CD1c-positive myeloid dendritic cell (primary cell): Measurements from ENCODE around the gene OPCML.

ENCODE experiments used
- DNase-seq: peaks from one replicate; pipeline ENCODE4 v3.0.0-alpha.2; 2016; ENCODE audit errors: extremely low spot score

The OPCML gene

GRCh38 chr11:132561937-132562336 lies 970.4 kb downstream of the OPCML start:
- DNase-seq = no peak

GRCh38 chr11:132559331-132560036 lies 972.8 kb downstream of the OPCML start:
- DNase-seq = no peak

DNA sequence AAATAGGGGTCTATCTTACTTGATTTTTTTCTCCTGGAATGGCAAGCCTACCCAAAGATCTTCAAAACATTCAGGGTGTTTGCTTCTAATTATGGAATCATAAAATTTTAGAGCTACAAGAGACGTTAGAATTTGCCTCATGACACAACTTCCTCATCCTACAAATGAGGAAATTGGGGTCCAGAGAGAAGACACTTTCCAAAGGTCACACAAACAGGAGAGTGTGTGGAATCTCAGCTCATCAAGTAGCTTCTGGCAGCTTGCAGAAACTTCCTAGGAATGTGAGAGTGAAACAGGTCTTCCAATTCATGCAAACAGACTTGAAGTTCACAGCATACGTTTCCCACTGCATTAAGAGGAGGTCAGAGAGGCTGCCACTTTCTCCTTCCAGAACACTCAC lies 976.0 kb downstream of the OPCML start:
- peak; percentile 8 for DNase-seq

DNA sequence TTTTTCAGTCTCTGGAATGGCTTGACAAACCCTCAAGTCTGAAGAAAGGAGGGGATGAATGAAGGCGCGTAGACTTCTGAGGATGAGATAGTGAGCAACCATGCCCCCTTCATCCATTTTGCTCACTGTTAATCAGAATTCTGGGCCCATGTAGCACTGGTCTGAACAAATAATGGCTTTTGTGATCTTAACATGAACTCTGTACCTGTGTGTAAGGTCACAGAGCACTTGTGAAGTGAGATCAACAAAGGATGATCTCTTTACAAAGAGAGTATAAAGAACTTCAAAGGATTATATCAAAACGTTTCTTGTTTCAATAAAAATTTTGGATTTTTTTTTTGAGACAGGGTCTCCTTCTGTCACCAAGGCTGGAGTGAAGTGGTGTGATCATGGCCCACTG lies 976.7 kb downstream of the OPCML start:
- no peak for DNase-seq

DNA sequence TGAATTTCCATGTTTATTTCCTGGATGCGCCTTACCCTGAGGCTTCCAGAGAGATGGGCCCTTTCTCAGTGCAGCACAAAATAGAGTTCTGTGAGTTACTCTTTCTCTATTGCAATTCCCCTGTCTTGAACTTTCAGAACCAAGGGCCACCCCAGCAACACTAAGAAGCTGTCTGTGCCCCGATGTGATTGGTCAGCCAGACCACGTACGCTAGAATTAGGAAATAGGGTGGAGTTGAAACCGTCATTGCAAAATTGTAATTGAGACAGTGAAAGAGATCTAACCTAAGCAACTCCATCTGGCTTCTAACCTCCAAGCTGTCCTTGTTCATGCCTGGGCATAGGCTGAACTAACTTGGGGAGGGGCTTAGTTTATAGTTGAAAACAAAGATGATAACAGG lies 981.3 kb downstream of the OPCML start:
- no peak for DNase-seq

DNA sequence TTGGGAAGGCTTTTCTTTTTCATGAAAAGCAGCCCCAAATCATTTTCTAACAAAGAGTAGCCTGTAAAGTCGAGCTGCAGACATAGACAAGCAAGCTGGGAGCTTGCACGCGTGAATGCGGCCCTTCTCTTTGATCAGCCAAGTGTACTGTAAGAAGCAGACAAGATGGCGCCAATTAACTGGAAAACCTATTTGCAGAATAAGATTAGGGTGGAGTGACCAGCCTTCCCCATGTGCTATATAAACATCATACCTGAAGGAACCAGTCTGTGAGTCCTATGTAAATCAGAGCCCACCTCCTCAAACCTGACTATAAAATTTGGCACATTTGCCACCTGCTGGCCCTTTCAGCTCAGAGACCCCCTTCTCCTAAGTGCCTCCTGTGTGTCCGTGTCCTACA lies 982.7 kb downstream of the OPCML start:
- DNase-seq = no peak

DNA sequence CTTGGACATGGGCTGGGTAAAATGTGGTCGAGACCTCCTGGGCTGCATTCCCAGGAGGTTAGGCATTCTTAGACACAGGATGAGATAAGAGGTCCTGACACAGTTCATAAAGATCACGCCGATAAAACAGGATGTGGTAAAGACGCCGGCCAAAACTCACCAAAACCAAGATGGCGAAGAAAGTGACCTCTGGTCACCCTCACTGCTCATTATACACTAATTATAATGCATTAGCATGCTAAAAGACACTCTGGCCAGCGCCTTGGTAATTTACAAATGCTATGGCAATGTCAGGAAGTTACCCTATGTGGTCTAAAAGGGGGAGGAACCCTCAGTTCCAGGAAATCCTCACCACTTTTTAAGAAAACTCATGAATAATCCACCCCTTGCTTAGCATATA lies 983.3 kb downstream of the OPCML start:
- no peak for DNase-seq

DNA sequence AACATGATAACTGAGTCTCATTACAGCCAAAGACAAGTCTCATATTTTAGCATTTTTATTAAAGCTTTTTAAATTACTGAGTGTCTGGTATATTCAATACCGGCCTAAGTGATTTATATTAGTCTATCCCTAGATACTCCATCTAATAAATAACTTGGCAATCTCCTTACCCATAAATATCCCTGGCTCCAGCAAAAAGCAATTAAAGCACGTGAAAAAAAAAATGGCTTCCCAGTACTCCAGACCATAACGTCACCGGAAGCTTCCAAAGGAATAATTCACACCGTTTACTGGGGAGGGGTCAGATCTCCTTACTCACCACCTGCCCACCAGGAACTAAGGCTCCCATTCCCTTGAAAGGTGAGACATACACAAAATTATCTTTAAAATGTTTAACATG lies 988.3 kb downstream of the OPCML start:
- DNase-seq = no peak

DNA sequence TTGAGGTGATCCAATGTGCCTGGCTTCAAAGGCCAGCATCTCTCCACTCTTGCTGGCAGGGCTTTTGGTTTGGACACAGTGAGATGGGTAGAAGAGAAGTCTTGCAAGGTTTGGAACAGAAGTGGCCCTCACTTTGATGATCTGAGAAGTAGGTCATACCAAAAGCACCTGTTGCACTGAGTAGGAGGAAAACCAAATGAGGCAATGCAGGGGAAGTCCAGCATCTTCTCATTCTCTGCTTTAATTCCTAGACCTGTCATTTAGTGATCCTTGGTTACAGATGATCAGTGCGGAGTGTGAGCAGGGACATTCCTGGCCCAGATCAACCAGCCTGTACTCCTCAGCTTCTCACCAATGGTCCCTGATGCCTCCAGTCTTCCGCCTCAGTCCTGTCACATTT lies 990.5 kb downstream of the OPCML start:
- no peak for DNase-seq

GRCh38 chr11:132540581-132540980 lies 991.7 kb downstream of the OPCML start:
- DNase-seq = no peak

DNA sequence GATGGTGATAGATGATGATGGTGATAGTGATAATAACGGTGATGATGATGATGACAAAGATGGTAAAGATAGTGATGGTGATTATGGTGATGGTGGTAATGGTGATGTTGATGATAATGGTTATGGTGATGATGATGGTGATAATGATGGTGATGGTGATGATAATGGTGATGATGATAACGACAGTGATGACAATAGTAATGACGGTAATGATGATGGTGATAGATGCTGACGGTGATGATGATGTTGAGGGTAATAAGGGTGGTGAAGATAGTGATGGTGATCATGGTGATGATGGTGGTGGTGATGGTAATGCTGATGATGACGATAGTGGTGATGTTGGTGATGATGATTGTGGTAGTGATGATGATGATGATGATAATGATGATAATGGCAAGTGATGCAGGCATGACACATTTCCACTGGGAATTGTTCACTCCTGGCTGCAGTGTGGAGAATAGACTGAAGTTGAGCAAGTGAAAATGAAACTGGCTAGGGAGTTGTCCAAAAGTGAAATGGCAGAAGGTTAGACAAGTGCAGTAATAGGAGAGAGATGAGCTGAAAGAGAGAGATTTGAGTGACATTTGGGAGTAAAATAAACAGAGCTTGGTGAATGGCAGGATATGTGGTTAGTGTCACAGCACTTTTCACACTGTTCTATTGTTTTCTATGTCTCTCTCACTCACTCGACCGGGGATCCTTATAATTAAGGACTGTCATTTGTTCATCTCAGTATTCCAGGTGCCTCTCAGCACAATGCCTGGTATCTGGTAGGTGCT lies 992.5 kb downstream of the OPCML start:
- DNase-seq = no peak

DNA sequence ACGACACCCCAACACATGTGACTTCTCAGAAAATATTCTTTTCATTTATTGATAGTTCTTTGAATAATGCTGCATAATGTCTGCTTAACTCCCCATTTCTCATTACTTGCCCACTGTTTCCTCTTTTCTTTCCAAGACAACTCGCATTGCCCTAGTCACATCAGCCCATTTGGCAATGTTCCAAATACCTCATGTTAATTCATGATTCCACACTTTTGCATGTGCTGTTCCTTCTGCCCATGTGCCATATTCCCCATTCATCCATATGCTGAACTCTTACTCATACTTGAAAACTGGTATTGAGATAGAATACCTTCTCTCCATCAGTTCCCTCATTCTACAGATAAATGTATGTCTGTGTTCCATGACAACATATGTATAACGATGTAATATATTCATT lies 993.7 kb downstream of the OPCML start:
- DNase-seq = no peak

DNA sequence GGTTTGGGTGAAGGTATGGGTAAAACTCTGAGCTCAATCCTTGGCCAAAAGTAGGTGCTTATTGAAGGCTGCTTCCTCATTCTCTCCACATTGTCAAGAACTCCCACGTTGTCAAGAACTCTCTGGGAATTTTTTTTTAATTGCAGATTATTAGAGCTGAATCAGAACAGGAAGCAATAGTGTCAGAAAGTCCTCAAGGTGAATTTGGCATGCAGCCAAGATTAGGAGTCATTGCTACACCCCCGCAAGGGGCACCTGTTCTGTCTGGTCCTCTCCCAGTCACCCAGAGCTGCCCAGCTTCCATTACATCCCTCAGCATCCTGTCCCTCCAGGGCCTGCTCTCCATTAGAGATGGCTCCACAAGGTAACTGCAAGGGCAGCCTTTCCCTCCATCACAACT lies 996.5 kb downstream of the OPCML start:
- DNase-seq = no peak

- DNase-seq = no peak
Observed at GRCh38 chr11:132531921-132532320, 1000.4 kb downstream of the OPCML start.

GRCh38 chr11:132528181-132528580 lies 1004.1 kb downstream of the OPCML start:
- DNase-seq = no peak

GRCh38 chr11:132523929-132524328 lies 1008.4 kb downstream of the OPCML start:
- DNase-seq = no peak

DNA sequence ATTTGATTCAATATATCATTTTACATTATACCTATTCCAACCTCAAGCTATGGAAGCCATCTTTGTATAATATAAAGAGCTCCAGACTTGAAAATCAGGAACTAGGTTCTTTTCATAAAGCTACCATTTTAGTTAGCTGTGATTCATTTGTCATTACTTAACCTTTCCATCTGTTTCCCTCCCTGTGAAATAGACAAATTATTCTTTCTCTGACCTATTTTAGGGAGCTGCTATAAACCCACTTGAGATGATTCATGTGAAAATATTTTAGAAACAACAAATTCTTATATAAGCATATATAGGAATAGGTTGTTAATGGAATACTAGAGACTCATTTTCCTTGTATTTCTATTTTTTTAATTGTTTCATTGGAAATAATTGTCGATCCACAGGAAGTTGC lies 1012.1 kb downstream of the OPCML start:
- no peak for DNase-seq

- no peak for DNase-seq
Observed at GRCh38 chr11:132519241-132519815, 1013.0 kb downstream of the OPCML start.

- no peak for DNase-seq
Observed at GRCh38 chr11:132504501-132505041, 1027.7 kb downstream of the OPCML start.

- DNase-seq = no peak
Observed at GRCh38 chr11:132501356-132501755, 1030.9 kb downstream of the OPCML start.

GRCh38 chr11:132499661-132500060 lies 1032.6 kb downstream of the OPCML start:
- no peak for DNase-seq

GRCh38 chr11:132496341-132496740 lies 1036.0 kb downstream of the OPCML start:
- DNase-seq = no peak

- no peak for DNase-seq
Observed at GRCh38 chr11:132493801-132494200, 1038.5 kb downstream of the OPCML start.
